ENCODE results near the gene KCNIP3. TPM values are rescaled to one million over a fixed set of nuclear protein-coding genes. Genes with fewer than 3 reads are reported as not detected.
"Not testable (repeated sequence)": the region's sequence is repeated elsewhere in the genome, so short reads cannot be mapped to it uniquely, and the experiment has no call there.

The KCNIP3 gene
- total RNA-seq, 2 donors from 2014 or later: not detected

GRCh38 chr2:95366514-95366913 lies 69.4 kb downstream of the KCNIP3 start:
- no peak for ATAC-seq
- H3K36me3 Mint-ChIP-seq: no peaks in the 10 kb centered on the region
- no peak for DNase-seq (ENCODE audit: low spot score)

GRCh38 chr2:95372216-95372829 lies 75.2 kb downstream of the KCNIP3 start:
- H3K36me3 Mint-ChIP-seq: no peaks in the 10 kb centered on the region
- peaks cover 14 to 34% of the 10 kb centered on the region in 2 donors for H3K27me3 Mint-ChIP-seq
- H3K4me1 Mint-ChIP-seq (ENCODE audit: low read depth in 2 of 2): no peaks in the 10 kb centered on the region
- H3K9me3 Mint-ChIP-seq: no peaks in the 10 kb centered on the region
- DNase-seq (ENCODE audit: low spot score) (peak; percentile 41), ATAC-seq (peak in 1 of 2 donors; percentile 17)
- no peak overlapping the region for H3K27ac Mint-ChIP-seq
- H3K4me3 Mint-ChIP-seq: no peak overlapping the region

More at GRCh38 chr2:95366514-95366913, 69.4 kb downstream of the KCNIP3 start:
- no peak overlapping the region for H3K27ac Mint-ChIP-seq
- H3K9me3 Mint-ChIP-seq: no peaks in the 10 kb centered on the region
- no peak overlapping the region for H3K4me3 Mint-ChIP-seq
- H3K4me1 Mint-ChIP-seq (ENCODE audit: low read depth in 2 of 2): no peaks in the 10 kb centered on the region
- H3K27me3 Mint-ChIP-seq: peaks cover 18 to 42% of the 10 kb centered on the region in 2 donors

- Mint-ChIP-seq H3K4me1 (ENCODE audit: low read depth in 2 of 2) (no peaks in the 10 kb centered on the region), H3K27me3 (peaks cover 14 to 34% of the 10 kb centered on the region in 2 donors), H3K27ac (no peak overlapping the region), H3K36me3 (no peaks in the 10 kb centered on the region), H3K9me3 (no peaks in the 10 kb centered on the region), H3K4me3 (no peak overlapping the region)
- peak in 1 of 2 donors; percentile 17 for ATAC-seq
- DNase-seq (ENCODE audit: low spot score): peak; percentile 22
These were observed 75.7 kb downstream of the KCNIP3 start for GRCh38 chr2:95372845-95373244.

- Mint-ChIP-seq H3K27ac (no peak overlapping the region), H3K9me3 (no peaks in the 10 kb centered on the region), H3K4me3 (no peak overlapping the region), H3K4me1 (ENCODE audit: low read depth in 2 of 2) (no peaks in the 10 kb centered on the region), H3K36me3 (no peaks in the 10 kb centered on the region), H3K27me3 (peaks cover 10 to 26% of the 10 kb centered on the region in 2 donors)
- no peak for DNase-seq (ENCODE audit: low spot score)
- ATAC-seq: peak in 1 of 2 donors; percentile 7
These were observed 76.9 kb downstream of the KCNIP3 start for GRCh38 chr2:95374029-95374428.

GRCh38 chr2:95374451-95374920 lies 77.3 kb downstream of the KCNIP3 start:
- no peaks in the 10 kb centered on the region for H3K36me3 Mint-ChIP-seq
- ATAC-seq (no peak), DNase-seq (ENCODE audit: low spot score) (no peak)
- H3K4me1 Mint-ChIP-seq (ENCODE audit: low read depth in 2 of 2): no peaks in the 10 kb centered on the region
- H3K4me3 Mint-ChIP-seq: no peak overlapping the region
- H3K9me3 Mint-ChIP-seq: no peaks in the 10 kb centered on the region
- H3K27ac Mint-ChIP-seq: no peak overlapping the region
- H3K27me3 Mint-ChIP-seq: peaks cover 10 to 23% of the 10 kb centered on the region in 2 donors

- no peaks in the 10 kb centered on the region for H3K9me3 Mint-ChIP-seq
- peaks cover 10 to 27% of the 10 kb centered on the region in 2 donors for H3K27me3 Mint-ChIP-seq
- H3K4me1 Mint-ChIP-seq (ENCODE audit: low read depth in 2 of 2): no peaks in the 10 kb centered on the region
- no peak overlapping the region for H3K4me3 Mint-ChIP-seq
- H3K27ac Mint-ChIP-seq: no peak overlapping the region
- H3K36me3 Mint-ChIP-seq: no peaks in the 10 kb centered on the region
- DNase-seq (ENCODE audit: low spot score) (no peak), ATAC-seq (no peak)
These were observed 77.8 kb downstream of the KCNIP3 start for GRCh38 chr2:95374921-95375471.

- no peak overlapping the region for H3K4me3 Mint-ChIP-seq
- peaks cover 10 to 26% of the 10 kb centered on the region in 2 donors for H3K27me3 Mint-ChIP-seq
- ATAC-seq (peak in 1 of 2 donors; percentile 4), DNase-seq (ENCODE audit: low spot score) (no peak)
- H3K9me3 Mint-ChIP-seq: no peaks in the 10 kb centered on the region
- H3K4me1 Mint-ChIP-seq (ENCODE audit: low read depth in 2 of 2): no peaks in the 10 kb centered on the region
- H3K27ac Mint-ChIP-seq: no peak overlapping the region
- no peaks in the 10 kb centered on the region for H3K36me3 Mint-ChIP-seq
These were observed 78.5 kb downstream of the KCNIP3 start for GRCh38 chr2:95375532-95376150.

GRCh38 chr2:95376311-95377215 lies 79.4 kb downstream of the KCNIP3 start:
- Mint-ChIP-seq H3K4me3 (no peak overlapping the region), H3K27ac (no peak overlapping the region), H3K27me3 (peaks cover 8 to 19% of the 10 kb centered on the region in 2 donors), H3K36me3 (no peaks in the 10 kb centered on the region), H3K9me3 (no peaks in the 10 kb centered on the region), H3K4me1 (ENCODE audit: low read depth in 2 of 2) (no peaks in the 10 kb centered on the region)
- peak in 1 of 2 donors; percentile 21 for ATAC-seq
- no peak for DNase-seq (ENCODE audit: low spot score)

GRCh38 chr2:95377216-95378123 lies 80.3 kb downstream of the KCNIP3 start:
- DNase-seq (ENCODE audit: low spot score): no peak
- H3K4me1 Mint-ChIP-seq (ENCODE audit: low read depth in 2 of 2): no peaks in the 10 kb centered on the region
- no peak overlapping the region for H3K4me3 Mint-ChIP-seq

GRCh38 chr2:95378281-95378680 lies 81.1 kb downstream of the KCNIP3 start:
- not testable (repeated sequence) for H3K27ac Mint-ChIP-seq; DNase-seq (ENCODE audit: low spot score); H3K9me3 Mint-ChIP-seq; H3K4me1 Mint-ChIP-seq (ENCODE audit: low read depth in 2 of 2); H3K36me3 Mint-ChIP-seq; ATAC-seq; H3K4me3 Mint-ChIP-seq
- H3K27me3 Mint-ChIP-seq: peaks cover 2 to 10% of the 10 kb centered on the region in 2 donors

More at GRCh38 chr2:95377216-95378123, 80.3 kb downstream of the KCNIP3 start:
- Mint-ChIP-seq H3K9me3 (no peaks in the 10 kb centered on the region), H3K36me3 (no peaks in the 10 kb centered on the region), H3K27ac (no peak overlapping the region), H3K27me3 (peaks cover 3 to 13% of the 10 kb centered on the region in 2 donors)
- no peak for ATAC-seq

- Mint-ChIP-seq H3K36me3 (no peaks in the 10 kb centered on the region), H3K27ac (no peak overlapping the region), H3K4me3 (no peak overlapping the region), H3K27me3 (peaks cover 2 to 10% of the 10 kb centered on the region in 2 donors), H3K4me1 (ENCODE audit: low read depth in 2 of 2) (no peaks in the 10 kb centered on the region), H3K9me3 (no peaks in the 10 kb centered on the region)
- DNase-seq (ENCODE audit: low spot score) (no peak), ATAC-seq (no peak)
These were observed 82.3 kb downstream of the KCNIP3 start for GRCh38 chr2:95379371-95379831.

- no peak overlapping the region for H3K27ac Mint-ChIP-seq
- H3K9me3 Mint-ChIP-seq: no peaks in the 10 kb centered on the region
- H3K4me1 Mint-ChIP-seq (ENCODE audit: low read depth in 2 of 2): no peaks in the 10 kb centered on the region
- H3K4me3 Mint-ChIP-seq: no peak overlapping the region
- DNase-seq (ENCODE audit: low spot score) (no peak), ATAC-seq (no peak)
- peaks cover 2 to 10% of the 10 kb centered on the region in 2 donors for H3K27me3 Mint-ChIP-seq
- H3K36me3 Mint-ChIP-seq: no peaks in the 10 kb centered on the region
These were observed 83.1 kb downstream of the KCNIP3 start for GRCh38 chr2:95380280-95380679.
